DND-41 (cell line): ENCODE results near the gene KIF21A.

Experiments
- ATAC-seq: fragments of 200-7000 bp; cut with Tn5 transposase; 3 replicates; pipeline ENCODE4 v1.9.1; 2021; ENCODE audit warnings: low read depth; ENCODE audit not compliant: insufficient read depth
- DNase-seq: peaks from one replicate; pipeline ENCODE4 v3.0.0-alpha.2; 2020
- H2AFZ ChIP-seq: 2 replicates; pipeline ENCODE4 v1.6.0; 2012; ENCODE audit warnings: low read depth, low read length
- H3K27ac ChIP-seq: 2 replicates; pipeline ENCODE4 v1.5.1; 2012; ENCODE audit warnings: low read length, inconsistent platforms
- H3K27me3 ChIP-seq: fragments of 200-600 bp; sonication (generic); 2 replicates; pipeline ENCODE4 v1.6.0; 2012; ENCODE audit warnings: low read length, mild to moderate bottlenecking, inconsistent platforms; ENCODE audit not compliant: insufficient read depth, poor library complexity
- H3K36me3 ChIP-seq: 2 replicates; pipeline ENCODE4 v1.5.1; 2012; ENCODE audit warnings: low read length, inconsistent platforms; ENCODE audit not compliant: insufficient read depth
- H3K4me1 ChIP-seq: 2 replicates; pipeline ENCODE4 v1.5.1; 2012; ENCODE audit warnings: mild to moderate bottlenecking, low read length; ENCODE audit not compliant: insufficient read depth
- H3K4me2 ChIP-seq: 2 replicates; pipeline ENCODE4 v1.6.0; 2012; ENCODE audit warnings: mild to moderate bottlenecking, moderate library complexity, low read length, inconsistent platforms; ENCODE audit not compliant: insufficient read depth
- H3K4me3 ChIP-seq, 2 experiments: fragments of 200-600 bp in 1 of 2; shearing (Covaris generic) in 1 of 2; 2 replicates each; pipeline ENCODE4 v1.5.1; 2012 to 2016; ENCODE audit warnings: inconsistent platforms in 2 of 2, low read length in 2 of 2, mild to moderate bottlenecking in 2 of 2, low read depth in 1 of 2, moderate library complexity in 1 of 2
- H3K79me2 ChIP-seq: 2 replicates; pipeline ENCODE4 v1.6.0; 2012; ENCODE audit warnings: low read length, inconsistent platforms; ENCODE audit not compliant: insufficient read depth
- H3K9ac ChIP-seq: 2 replicates; pipeline ENCODE4 v1.6.0; 2012; ENCODE audit warnings: low read depth, mild to moderate bottlenecking, inconsistent platforms, low read length, moderate library complexity
- H3K9me3 ChIP-seq: 2 replicates; pipeline ENCODE4 v1.5.1; 2012; ENCODE audit warnings: low read length, moderate library complexity, mild to moderate bottlenecking, inconsistent platforms; ENCODE audit not compliant: insufficient read depth, severe bottlenecking
- H4K20me1 ChIP-seq: 2 replicates; pipeline ENCODE4 v1.6.0; 2012; ENCODE audit warnings: low read length; ENCODE audit not compliant: insufficient read depth
- CTCF ChIP-seq: IDR thresholded peaks from 2 replicates; pipeline ENCODE4 v1.5.1; 2012; ENCODE audit warnings: borderline replicate concordance, low read length, moderate library complexity, mild to moderate bottlenecking; ENCODE audit not compliant: poor library complexity, severe bottlenecking; ENCODE audit errors: extremely low read depth
- EZH2 ChIP-seq: IDR thresholded peaks from 3 replicates; pipeline ENCODE4 v1.6.1; 2012; ENCODE audit warnings: borderline replicate concordance, low read depth, mild to moderate bottlenecking, moderate library complexity, low read length, inconsistent platforms; ENCODE audit not compliant: severe bottlenecking

The KIF21A gene

GRCh38 chr12:39413836-39414771 is 28.8 kb downstream of the KIF21A start:
- Histone ChIP-seq H3K9me3 (no peaks in the 10 kb centered on the region), H3K9ac (no peak overlapping the region), H3K4me1 (no peaks in the 10 kb centered on the region), H3K79me2 (no peaks in the 10 kb centered on the region), H3K27ac (no peak overlapping the region), H3K4me2 (no peak overlapping the region), H3K4me3 (no peak overlapping the region), H4K20me1 (no peaks in the 10 kb centered on the region), H3K36me3 (no peaks in the 10 kb centered on the region), H3K27me3 (no peaks in the 10 kb centered on the region), H2AFZ (no peak overlapping the region)
- DNase-seq (no peak), ATAC-seq (no peak)
- TF ChIP-seq EZH2 = no peak
- no peak for TF ChIP-seq CTCF

GRCh38 chr12:39412210-39412609 is 30.7 kb downstream of the KIF21A start:
- no peak overlapping the region for H3K27ac ChIP-seq
- no peak for DNase-seq
- no peaks in the 10 kb centered on the region for H3K9me3 ChIP-seq
- no peaks in the 10 kb centered on the region for H3K4me1 ChIP-seq
- no peaks in the 10 kb centered on the region for H3K36me3 ChIP-seq
- H3K79me2 ChIP-seq = no peaks in the 10 kb centered on the region
- no peak overlapping the region for H3K4me3 ChIP-seq
- H3K27me3 ChIP-seq = no peaks in the 10 kb centered on the region
- H2AFZ ChIP-seq = no peak overlapping the region
- no peak overlapping the region for H3K9ac ChIP-seq
- no peaks in the 10 kb centered on the region for H4K20me1 ChIP-seq
- TF ChIP-seq EZH2 = no peak
- TF ChIP-seq CTCF = no peak
- H3K4me2 ChIP-seq = no peak overlapping the region
- no peak for ATAC-seq

GRCh38 chr12:39406262-39406661 is 36.7 kb downstream of the KIF21A start:
- no peaks in the 10 kb centered on the region for H3K79me2 ChIP-seq
- DNase-seq = no peak

More at GRCh38 chr12:39406262-39406661, 36.7 kb downstream of the KIF21A start:
- Histone ChIP-seq H4K20me1 (no peaks in the 10 kb centered on the region), H2AFZ (no peak overlapping the region), H3K4me3 (no peak overlapping the region), H3K36me3 (no peaks in the 10 kb centered on the region), H3K27ac (no peak overlapping the region), H3K4me2 (no peak overlapping the region), H3K9ac (no peak overlapping the region), H3K27me3 (no peaks in the 10 kb centered on the region), H3K9me3 (no peaks in the 10 kb centered on the region), H3K4me1 (no peaks in the 10 kb centered on the region)
- TF ChIP-seq EZH2 (no peak), CTCF (no peak)
- ATAC-seq = no peak
